ENCODE results near the gene CFAP299. TPM values are rescaled to one million over a fixed set of nuclear protein-coding genes. Genes with fewer than 3 reads are reported as not detected.
A peak's percentile ranks its signal among the peaks of the same experiment; 100 is the strongest.

Gene CFAP299
- total and polyA plus RNA-seq, 9 of the 15 experiments (the other 6 are each of a cell fraction or from before 2014, with no cell fraction given) = 0.09 to 3.0 (median 0.76) TPM

GRCh38 chr4:80362578-80363181 is 27.1 kb downstream of the CFAP299 start (continued):
- TF ChIP-seq REST (IDR thresholded peaks at IDR 0.05; ENCODE audit: borderline replicate concordance) (peak; percentile 64), REST (CRISPR knock-in tag; IDR thresholded peaks at IDR 0.05; ENCODE audit: low read depth) (no peak), TRIM25 (IDR thresholded peaks at IDR 0.05; ENCODE audit: borderline replicate concordance) (no peak)

Measured in K562 (cell line).